ENCODE results near the gene RNU5D-1. TPM values are rescaled to one million over a fixed set of nuclear protein-coding genes. Genes with fewer than 3 reads are reported as not detected.

RNU5D-1 gene
- total RNA-seq, 2 donors from 2014 or later = not detected

GRCh38 chr1:44714944-44715571 is 15.9 kb downstream of the RNU5D-1 start:
- no peaks in the 10 kb centered on the region for H3K27me3 ChIP-seq (ENCODE audit: control insufficient read depth, insufficient read depth, low read length, poor library complexity, severe bottlenecking)
- Mint-ChIP-seq H3K27me3 (ENCODE audit: insufficient read depth) (peaks cover 17% of the 10 kb centered on the region), H3K36me3 (ENCODE audit: low read depth) (no peaks in the 10 kb centered on the region), H3K9me3 (no peaks in the 10 kb centered on the region), H3K4me3 (no peak overlapping the region), H3K27ac (no peak overlapping the region), H3K4me1 (peaks cover 5% of the 10 kb centered on the region)
- H3K27ac ChIP-seq (ENCODE audit: low read depth, low read length) = no peak overlapping the region
- no peak overlapping the region for H3K4me3 ChIP-seq (ENCODE audit: low read length)
- no peaks in the 10 kb centered on the region for H3K36me3 ChIP-seq (ENCODE audit: control insufficient read depth, insufficient read depth, low read length)
- H3K9ac ChIP-seq (ENCODE audit: extremely low read depth, low read length, poor library complexity, severe bottlenecking) = no peak overlapping the region
- DNase-seq = peak; percentile 90
- peaks cover 7% of the 10 kb centered on the region for H3K4me1 ChIP-seq (ENCODE audit: control insufficient read depth, insufficient read depth, low read length)
- H3K9me3 ChIP-seq (ENCODE audit: control insufficient read depth, low read length) = no peaks in the 10 kb centered on the region
- WGBS, 2 experiments (ENCODE audit: insufficient coverage in 1 of 2, insufficient read length in 1 of 2) = 20 to 24% methylated on average over 9 of the region's 9 CpGs
- peak; percentile 92 for TF ChIP-seq CTCF (conservative IDR thresholded peaks at IDR 0.05)

GRCh38 chr1:44714532-44714931 is 16.4 kb downstream of the RNU5D-1 start:
- H3K27me3 ChIP-seq (ENCODE audit: control insufficient read depth, insufficient read depth, low read length, poor library complexity, severe bottlenecking) = no peaks in the 10 kb centered on the region
- DNase-seq = no peak
- peaks cover 7% of the 10 kb centered on the region for H3K4me1 ChIP-seq (ENCODE audit: control insufficient read depth, insufficient read depth, low read length)
- no peak overlapping the region for H3K27ac ChIP-seq (ENCODE audit: low read depth, low read length)
- Mint-ChIP-seq H3K4me3 (no peak overlapping the region), H3K9me3 (no peaks in the 10 kb centered on the region), H3K27me3 (ENCODE audit: insufficient read depth) (peaks cover 17% of the 10 kb centered on the region), H3K27ac (no peak overlapping the region), H3K4me1 (peaks cover 5% of the 10 kb centered on the region), H3K36me3 (ENCODE audit: low read depth) (no peaks in the 10 kb centered on the region)
- no peaks in the 10 kb centered on the region for H3K9me3 ChIP-seq (ENCODE audit: control insufficient read depth, low read length)
- no peak overlapping the region for H3K9ac ChIP-seq (ENCODE audit: extremely low read depth, low read length, poor library complexity, severe bottlenecking)
- H3K4me3 ChIP-seq (ENCODE audit: low read length) = no peak overlapping the region
- no peak for TF ChIP-seq CTCF (conservative IDR thresholded peaks at IDR 0.05)
- no peaks in the 10 kb centered on the region for H3K36me3 ChIP-seq (ENCODE audit: control insufficient read depth, insufficient read depth, low read length)
- 87 to 99% methylated on average over 3 to 7 of the region's 7 CpGs for WGBS, 2 experiments (ENCODE audit: insufficient coverage in 1 of 2, insufficient read length in 1 of 2)

- 85 to 90% methylated on average over 5 to 6 of the region's 6 CpGs for WGBS, 2 experiments (ENCODE audit: insufficient coverage in 1 of 2, insufficient read length in 1 of 2)
- H3K27ac ChIP-seq (ENCODE audit: low read depth, low read length) = no peak overlapping the region
- Mint-ChIP-seq H3K4me1 (peaks cover 5% of the 10 kb centered on the region), H3K4me3 (no peak overlapping the region), H3K27me3 (ENCODE audit: insufficient read depth) (peaks cover 22% of the 10 kb centered on the region), H3K9me3 (peaks cover 10% of the 10 kb centered on the region), H3K36me3 (ENCODE audit: low read depth) (peaks cover 5% of the 10 kb centered on the region), H3K27ac (no peak overlapping the region)
- TF ChIP-seq CTCF (conservative IDR thresholded peaks at IDR 0.05) = no peak
- no peaks in the 10 kb centered on the region for H3K36me3 ChIP-seq (ENCODE audit: control insufficient read depth, insufficient read depth, low read length)
- H3K4me3 ChIP-seq (ENCODE audit: low read length) = no peak overlapping the region
- no peak overlapping the region for H3K9ac ChIP-seq (ENCODE audit: extremely low read depth, low read length, poor library complexity, severe bottlenecking)
- DNase-seq = no peak
- H3K9me3 ChIP-seq (ENCODE audit: control insufficient read depth, low read length) = no peaks in the 10 kb centered on the region
- peaks cover 7% of the 10 kb centered on the region for H3K4me1 ChIP-seq (ENCODE audit: control insufficient read depth, insufficient read depth, low read length)
- H3K27me3 ChIP-seq (ENCODE audit: control insufficient read depth, insufficient read depth, low read length, poor library complexity, severe bottlenecking) = no peaks in the 10 kb centered on the region
These were observed 17.6 kb downstream of the RNU5D-1 start for GRCh38 chr1:44713321-44713781.
